ENCODE measurements around the gene KLRC1.
"Not testable (repeated sequence)": the region's sequence is repeated elsewhere in the genome, so short reads cannot be mapped to it uniquely, and the experiment has no call there.

The KLRC1 gene

GRCh38 chr12:10453156-10453555, at the start of gene KLRC1:
TSS of gene KLRC1 (minus strand) at chr12:10453377. CDS start at chr12:10451156, 2,221 bp downstream.
- DNase-seq (ENCODE audit: low read depth in 2 of 2) = no peak

DNA sequence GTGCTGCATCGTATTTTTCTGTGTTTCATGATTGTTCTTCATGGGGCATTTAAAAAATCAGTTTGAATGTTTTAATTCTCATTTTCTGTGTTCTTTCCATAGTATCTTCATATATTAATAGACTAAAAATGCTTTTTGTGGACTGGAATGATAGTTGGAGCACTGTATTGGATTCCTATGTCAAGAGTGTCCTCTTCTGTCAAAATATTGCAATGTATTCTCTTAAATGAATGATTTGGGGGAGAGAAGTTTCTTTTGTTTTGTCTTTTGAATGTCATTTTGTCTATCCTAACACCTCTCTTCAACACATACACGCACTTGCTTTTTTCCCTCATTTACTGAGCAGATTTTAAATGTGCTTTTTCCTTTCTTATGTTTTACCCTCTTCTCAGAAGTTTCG, 47.9 kb upstream of the KLRC1 start:
- no peak for DNase-seq (ENCODE audit: low read depth in 2 of 2)

- DNase-seq (ENCODE audit: low read depth in 2 of 2) = no peak
Measured at GRCh38 chr12:10498042-10498441, 44.9 kb upstream of the KLRC1 start.

DNA sequence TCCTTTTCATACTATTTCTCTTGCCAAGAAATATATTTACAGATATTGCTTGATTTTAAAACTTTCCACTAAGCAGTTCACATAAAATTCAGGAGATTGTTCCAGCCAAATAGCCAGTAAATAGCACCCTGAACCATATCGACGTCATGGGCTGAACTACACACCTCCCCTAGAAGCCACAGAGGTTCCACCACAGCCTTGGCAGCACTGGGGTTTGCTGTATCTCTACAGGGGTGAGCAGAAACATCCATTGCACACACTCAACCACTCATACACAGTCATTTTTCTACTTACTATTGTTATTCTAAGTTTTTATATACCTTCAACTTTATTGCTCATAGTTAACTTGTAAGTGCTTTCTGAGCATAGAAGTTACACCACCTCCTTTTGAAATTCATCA, 44.4 kb upstream of the KLRC1 start:
- peak; percentile 43 for DNase-seq (ENCODE audit: low read depth in 2 of 2)

DNA sequence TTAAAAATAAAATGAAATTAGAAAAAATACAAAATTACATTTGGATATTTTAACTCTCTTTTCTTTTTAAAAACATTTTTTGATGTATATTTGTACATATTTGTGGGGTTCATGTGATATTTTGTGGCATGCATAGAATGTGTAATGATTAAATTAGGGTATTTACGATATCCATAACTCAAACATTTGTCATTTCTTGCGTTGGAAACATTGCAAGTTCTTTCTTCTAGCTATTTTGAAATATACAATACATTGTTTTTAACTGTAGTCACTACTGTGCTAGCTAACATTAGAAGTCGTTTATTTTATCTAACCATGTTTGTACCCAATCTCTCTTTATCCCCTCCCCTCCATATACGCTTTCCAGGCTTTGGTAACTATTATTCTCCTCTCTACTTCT, 38.6 kb upstream of the KLRC1 start:
- DNase-seq (ENCODE audit: low read depth in 2 of 2) = no peak

- DNase-seq (ENCODE audit: low read depth in 2 of 2) = not testable (repeated sequence)
Measured at GRCh38 chr12:10487328-10487727, 34.2 kb upstream of the KLRC1 start.

GRCh38 chr12:10481901-10482300, 28.7 kb upstream of the KLRC1 start:
- DNase-seq (ENCODE audit: low read depth in 2 of 2) = not testable (repeated sequence)

DNA sequence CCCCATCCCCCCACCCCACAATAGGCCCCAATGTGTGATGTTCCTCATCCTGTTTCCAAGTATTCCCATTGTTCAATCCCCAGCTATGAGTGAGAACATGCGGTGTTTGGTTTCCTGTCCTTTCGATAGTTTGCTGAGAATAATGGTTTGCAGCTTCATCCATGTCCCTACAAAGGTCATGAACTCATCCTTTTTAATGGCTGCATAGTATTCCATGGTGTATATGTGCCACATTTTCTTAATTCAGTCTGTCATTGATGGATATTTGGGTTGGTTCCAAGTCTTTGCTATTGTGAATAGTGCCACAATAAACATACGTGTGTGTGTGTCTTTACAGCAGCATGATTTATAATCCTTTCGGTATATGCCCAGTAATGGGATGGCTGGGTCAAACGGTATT, 19.6 kb upstream of the KLRC1 start:
- not testable (repeated sequence) for DNase-seq (ENCODE audit: low read depth in 2 of 2)

GRCh38 chr12:10469701-10470100, 16.5 kb upstream of the KLRC1 start:
- no peak for DNase-seq (ENCODE audit: low read depth in 2 of 2)

GRCh38 chr12:10466311-10466710, 13.1 kb upstream of the KLRC1 start:
- no peak for DNase-seq (ENCODE audit: low read depth in 2 of 2)

DNA sequence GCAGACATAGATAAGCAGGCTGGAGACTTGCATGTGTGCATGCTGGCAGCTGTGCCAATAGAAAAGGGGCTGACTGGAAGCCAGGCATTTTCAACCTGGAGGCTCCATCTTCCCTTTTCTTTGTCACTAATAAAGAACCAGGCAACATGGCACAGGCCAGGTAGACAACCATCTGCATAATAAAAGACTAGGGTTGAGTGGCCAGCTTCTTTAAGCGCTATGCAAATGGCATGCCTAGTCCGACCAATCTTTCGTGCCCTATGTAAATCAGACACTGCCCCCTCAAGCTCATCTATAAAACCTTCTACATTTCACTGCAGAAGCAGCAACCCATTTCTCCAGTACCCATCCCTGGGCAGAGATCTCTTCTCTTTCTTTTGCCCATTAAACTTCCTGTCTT, 4.6 kb upstream of the KLRC1 start:
- no peak for DNase-seq (ENCODE audit: low read depth in 2 of 2)

- no peak for DNase-seq (ENCODE audit: low read depth in 2 of 2)
Measured at GRCh38 chr12:10456856-10457255, 3.7 kb upstream of the KLRC1 start.

GRCh38 chr12:10455766-10456165, 2.6 kb upstream of the KLRC1 start:
- no peak for DNase-seq (ENCODE audit: low read depth in 2 of 2)

DNA sequence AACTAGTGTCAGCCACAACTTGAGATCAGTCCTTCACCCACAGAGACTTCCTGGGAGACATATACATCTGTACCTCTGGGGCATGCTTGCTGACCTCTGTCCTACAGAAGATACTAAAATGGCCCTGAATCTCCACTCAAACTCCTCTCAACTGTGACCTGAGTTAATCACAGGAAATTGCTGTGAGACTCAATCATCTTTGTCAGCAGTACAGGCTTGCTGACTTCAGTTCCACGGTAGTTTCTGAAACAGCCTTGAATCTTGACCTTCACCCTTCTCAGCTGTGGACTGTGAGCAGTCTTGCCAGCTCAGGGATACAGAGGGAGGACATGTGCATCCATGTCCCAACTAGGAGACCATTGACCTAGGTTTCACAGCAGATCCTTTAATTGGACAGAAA, 1.4 kb upstream of the KLRC1 start:
- no peak for DNase-seq (ENCODE audit: low read depth in 2 of 2)

DNA sequence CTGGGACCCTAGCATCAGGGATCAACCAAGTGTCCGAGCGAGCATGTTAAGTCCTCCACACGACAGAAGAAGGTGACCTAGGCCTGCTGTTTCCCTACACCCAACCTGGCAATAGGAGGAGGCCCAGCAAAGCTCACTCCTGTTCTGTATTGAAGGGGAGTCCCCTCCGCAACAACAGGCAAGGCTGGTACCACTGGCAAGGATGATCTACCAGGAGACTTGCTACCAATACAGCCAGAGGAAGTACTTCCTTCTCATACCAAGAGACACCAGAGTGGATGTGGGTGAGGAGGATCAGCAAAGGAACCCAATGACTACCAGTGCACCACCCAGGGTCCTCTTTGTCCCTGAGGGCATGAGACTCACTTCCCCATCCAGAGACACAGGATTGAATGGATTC, 4.9 kb downstream of the KLRC1 start:
- DNase-seq (ENCODE audit: low read depth in 2 of 2) = no peak

DNA sequence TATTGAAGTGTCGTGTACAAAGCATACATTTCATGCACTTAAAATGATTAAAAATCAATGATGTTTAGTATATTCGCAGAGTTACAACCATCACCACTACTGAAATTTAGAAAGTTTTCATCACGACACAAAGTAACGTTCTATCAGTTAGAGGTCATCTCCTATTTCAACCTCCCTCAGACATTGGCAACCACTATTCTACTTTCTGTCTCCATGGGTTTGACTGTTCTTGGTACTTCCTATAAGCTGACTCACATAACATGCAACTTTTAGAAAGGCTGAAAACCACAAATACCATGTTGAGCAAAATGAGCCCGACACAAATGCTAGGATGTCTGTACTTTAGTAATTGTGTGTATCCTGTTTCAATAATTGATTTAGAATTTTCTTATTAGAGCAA, 7.1 kb downstream of the KLRC1 start:
- not testable (repeated sequence) for DNase-seq (ENCODE audit: low read depth in 2 of 2)

GRCh38 chr12:10441144-10441543, 12.0 kb downstream of the KLRC1 start:
- not testable (repeated sequence) for DNase-seq (ENCODE audit: low read depth in 2 of 2)

DNA sequence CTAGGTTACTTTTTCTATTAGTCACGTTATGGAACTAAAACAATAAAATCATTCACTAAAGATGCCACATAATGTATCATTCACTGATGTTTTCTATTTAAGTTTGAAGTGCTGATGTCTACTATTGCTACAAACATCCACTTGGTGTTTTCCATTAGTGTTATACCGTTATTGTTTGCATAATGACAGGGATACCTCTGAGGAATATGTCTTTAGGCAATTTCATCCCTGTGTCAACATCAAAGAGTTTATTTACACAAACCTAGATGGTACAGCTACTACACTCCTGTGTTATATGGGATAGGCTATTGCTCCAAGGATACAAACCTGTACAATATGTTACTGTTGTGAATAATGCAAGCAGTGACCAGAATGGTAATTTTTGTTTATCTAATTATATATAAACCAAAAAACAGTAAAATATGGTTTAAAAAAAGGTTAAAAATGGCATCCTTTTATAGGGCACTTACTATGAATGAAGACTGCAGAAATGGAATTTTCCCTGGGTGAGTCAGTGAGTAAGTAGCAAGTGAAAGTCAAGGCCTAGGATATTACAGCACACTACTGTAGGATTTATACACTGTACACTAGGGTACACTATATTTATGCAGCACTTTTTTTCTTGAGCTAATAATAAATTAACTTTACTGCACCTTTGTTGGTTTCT, 13.4 kb downstream of the KLRC1 start:
- not testable (repeated sequence) for DNase-seq (ENCODE audit: low read depth in 2 of 2)

DNA sequence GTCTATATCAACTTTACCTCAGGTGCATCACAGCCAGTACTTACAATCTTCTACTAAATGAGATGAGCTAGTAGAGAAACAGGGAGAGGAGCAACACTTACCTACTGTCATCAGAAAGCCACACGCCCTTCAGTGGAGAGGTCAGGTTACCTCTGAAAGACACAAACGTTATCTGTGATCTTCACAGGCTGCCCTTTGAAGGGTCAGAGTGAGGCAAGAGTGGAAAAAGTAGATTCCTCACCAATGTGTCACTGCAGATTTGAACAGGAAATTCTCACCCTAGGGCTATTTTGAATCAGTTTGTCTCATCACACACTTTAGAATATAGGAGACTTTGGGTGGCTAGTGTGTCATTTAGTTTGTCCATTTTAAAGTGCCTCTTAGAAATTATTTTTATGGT, 15.6 kb downstream of the KLRC1 start:
- not testable (repeated sequence) for DNase-seq (ENCODE audit: low read depth in 2 of 2)

GRCh38 chr12:10435816-10436215, 17.4 kb downstream of the KLRC1 start, which contains the start of gene KLRC2:
TSS of gene KLRC2 (minus strand) at chr12:10436010. CDS start at chr12:10435986, 24 bp downstream.
- DNase-seq (ENCODE audit: low read depth in 2 of 2) = not testable (repeated sequence)

GRCh38 chr12:10430623-10431022, 22.6 kb downstream of the KLRC1 start:
- not testable (repeated sequence) for DNase-seq (ENCODE audit: low read depth in 2 of 2)

DNA sequence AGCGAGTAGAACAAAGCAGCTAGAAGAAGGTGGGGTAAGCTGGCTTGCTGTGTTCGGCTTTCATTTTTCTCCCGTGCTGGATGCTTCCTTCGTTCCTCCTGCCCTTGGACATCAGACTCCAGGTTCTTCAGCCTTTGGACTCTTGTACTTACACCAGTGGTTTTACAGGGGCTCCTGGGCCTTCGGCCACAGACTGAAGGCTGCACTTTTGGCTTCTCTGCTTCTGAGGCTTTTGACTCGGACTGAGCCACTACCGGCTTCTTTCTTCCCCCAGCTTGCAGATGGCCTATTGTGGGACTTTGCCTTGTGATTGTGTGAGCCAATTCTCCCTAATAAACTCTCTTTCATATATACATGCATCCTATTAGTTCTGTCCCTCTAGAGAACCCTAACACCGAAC, 27.2 kb downstream of the KLRC1 start:
- DNase-seq (ENCODE audit: low read depth in 2 of 2) = not testable (repeated sequence)

GRCh38 chr12:10424260-10424899, 28.8 kb downstream of the KLRC1 start:
- DNase-seq (ENCODE audit: low read depth in 2 of 2) = not testable (repeated sequence)

Data from stimulated activated CD8-positive, alpha-beta memory T cell treated with anti-CD3 and anti-CD28 coated beads, Interleukin-2, amount 100 ng/mL, for 1 hour (primary cell).